GM08714 (cell line): Measurements from ENCODE around the gene ANKRD33B.

ENCODE experiments used
- H3K4me3 ChIP-seq: fragments of 200-500 bp; sonication (Bioruptor generic); 2 replicates; pipeline ENCODE4 v1.5.1; 2014; ENCODE audit warnings: mild to moderate bottlenecking, low read length, inconsistent platforms
- ZNF274 ChIP-seq: IDR thresholded peaks from 2 replicates; pipeline ENCODE4 v1.6.1; 2012; ENCODE audit warnings: mild to moderate bottlenecking, low read depth, low read length

Gene ANKRD33B

DNA sequence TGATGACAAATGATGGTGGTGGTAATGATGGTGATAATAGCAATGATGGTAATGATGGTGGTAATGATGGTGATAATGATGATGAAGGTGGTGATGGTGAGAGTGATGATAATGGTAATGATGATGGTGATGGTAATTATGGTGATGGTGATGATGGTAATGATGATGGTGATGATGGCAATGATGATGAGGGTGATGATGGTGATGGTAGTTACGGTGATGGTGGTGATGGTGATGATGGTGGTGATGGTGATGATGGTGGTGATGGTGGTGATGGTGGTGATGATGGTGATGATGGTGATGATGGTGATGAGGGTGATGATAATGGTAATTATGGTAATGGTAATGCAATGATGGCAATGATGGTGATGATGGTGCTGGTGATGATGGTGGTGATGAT, 106.1 kb downstream of the ANKRD33B start:
- no peak for TF ChIP-seq ZNF274
- H3K4me3 ChIP-seq: no peak overlapping the region

DNA sequence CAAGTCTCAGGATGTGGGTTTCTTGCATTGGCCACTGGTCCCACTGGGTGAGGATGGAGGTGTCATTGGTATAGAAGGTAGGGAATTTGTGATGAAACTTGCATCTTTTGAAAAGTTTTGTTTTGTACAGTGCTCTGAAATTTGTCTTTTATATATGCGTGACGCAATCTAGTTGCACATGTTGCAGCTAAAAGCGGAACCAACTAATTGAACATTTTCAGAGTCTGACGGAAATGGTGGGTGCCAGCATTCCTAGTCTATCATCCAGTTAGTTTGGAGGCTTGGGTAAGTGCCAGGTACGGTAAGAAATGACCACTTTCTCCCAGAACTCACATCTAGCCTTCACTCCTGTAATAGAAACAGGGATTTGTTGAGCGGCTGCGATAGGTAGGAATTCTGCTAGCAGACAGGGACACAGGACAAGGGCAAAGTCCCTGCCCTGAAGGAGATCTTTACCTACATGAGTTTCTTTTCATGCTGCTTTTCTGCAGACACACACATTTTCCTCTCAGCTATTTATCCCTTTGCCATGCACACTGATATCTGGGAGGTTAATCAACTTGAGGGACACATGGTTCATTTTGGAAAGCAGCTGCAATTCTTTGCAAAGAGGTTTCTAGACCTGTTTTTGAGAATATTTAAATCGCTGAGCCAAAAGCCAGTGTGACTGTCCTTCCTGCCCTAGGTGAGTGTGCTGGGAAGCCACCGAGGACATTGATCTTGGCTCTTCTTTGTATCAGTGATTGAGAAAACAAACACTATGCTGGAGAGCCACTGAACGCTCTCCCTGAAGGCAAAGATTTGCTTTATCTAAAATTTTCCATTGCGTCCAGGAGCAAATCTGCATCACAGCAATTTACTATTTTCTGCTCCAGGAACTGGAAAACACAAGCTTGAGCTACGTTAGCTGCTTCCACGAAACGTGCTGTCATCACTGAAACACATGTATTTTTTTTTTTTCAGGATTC, 107.5 kb downstream of the ANKRD33B start:
- no peak for TF ChIP-seq ZNF274
- no peak overlapping the region for H3K4me3 ChIP-seq

DNA sequence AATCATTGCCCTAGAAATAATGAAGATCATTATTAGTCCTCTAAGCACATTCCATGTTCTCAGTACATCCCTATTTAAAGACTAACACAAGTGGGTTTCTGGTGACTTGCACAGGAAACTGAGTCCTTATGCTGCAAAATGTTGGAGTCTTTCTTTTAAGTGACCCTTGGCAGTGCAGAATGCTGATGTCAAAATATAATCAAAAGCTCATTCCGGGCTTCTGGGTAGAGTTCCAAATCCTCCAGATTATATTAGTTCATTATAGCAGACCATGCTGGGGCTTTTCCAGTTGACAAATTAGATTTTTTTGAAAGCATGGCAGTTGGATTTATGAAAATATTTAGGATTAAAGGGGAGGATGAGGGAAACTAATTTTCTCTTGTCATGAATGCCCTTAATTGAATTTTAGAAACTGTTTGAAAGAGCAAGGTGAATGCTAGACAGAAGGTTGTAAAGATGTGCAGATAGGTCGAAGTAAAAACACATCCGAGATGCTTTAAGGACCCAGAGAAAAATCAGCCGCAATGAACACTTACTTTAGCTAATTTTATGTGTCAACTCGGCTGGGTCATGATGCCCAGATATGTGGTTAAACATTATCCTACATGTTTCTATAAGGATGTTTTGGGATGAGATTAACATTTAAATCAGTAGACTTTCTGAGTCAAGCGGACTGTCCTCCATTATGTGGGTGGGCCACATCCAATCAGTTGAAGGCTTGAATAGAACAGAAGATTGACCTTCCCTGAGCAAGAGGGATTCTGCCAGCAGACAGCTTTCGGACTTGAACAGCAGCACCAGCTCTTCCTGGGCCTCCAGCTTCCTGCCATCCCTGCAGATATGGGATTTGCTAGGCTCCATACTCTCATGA, 108.5 kb downstream of the ANKRD33B start:
- no peak overlapping the region for H3K4me3 ChIP-seq
- no peak for TF ChIP-seq ZNF274

DNA sequence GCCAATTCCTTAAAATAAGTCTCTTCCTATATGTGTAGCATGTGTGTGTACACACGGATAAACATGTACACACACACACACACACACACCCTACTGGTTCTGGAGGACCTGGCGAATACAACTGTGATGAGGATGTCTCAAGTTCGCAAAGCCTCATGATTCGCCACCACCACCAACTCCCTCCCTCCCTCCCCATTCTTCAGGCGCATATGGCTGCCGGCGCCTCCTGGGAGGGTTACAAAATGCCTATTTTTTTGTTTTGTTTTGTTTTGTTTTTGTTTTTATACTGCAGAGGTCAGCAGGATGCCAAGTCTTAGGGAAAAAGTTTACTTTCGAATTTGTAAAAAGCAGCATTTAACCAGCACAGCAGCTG, 109.1 kb downstream of the ANKRD33B start:
- TF ChIP-seq ZNF274: no peak
- H3K4me3 ChIP-seq: no peak overlapping the region

DNA sequence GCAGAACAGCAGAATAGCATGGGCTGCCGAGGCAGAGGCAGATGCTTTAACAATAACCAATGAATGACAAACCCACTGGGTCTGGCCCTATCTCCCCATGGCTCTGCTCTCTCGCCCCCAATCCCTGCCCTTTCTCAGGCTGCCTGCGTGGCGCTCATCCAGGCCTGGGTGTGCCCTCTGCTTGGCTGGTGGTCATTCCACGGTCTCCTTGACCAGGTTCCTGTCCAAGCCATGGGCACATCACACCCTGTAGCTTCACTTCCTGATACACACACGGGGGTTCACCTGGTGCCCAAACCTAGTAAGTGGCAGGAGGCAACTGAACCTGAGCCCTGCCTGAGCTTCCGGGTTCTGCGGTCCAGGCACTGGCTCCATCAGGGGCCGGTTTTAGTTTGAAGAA, 109.5 kb downstream of the ANKRD33B start:
- no peak overlapping the region for H3K4me3 ChIP-seq
- no peak for TF ChIP-seq ZNF274

DNA sequence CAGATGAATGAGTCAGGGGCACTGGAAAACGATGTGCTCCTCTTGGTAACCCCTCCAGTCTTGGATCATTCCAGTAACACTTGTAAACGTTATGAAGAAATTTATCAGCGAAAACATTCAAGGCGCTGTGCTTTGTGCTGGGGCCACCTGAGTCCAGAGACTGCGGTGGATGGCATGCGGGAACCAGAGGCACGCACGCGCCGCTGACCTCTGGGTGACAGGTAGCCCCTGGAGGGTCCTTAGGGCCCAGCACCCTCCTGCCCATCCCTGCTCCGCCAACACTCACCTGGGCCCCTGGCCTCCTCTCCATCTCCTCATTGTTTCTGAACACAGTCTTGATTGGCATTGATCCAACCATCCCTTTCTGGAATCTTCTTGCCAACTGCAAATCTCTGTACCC, 110.2 kb downstream of the ANKRD33B start:
- no peak for TF ChIP-seq ZNF274
- no peak overlapping the region for H3K4me3 ChIP-seq

DNA sequence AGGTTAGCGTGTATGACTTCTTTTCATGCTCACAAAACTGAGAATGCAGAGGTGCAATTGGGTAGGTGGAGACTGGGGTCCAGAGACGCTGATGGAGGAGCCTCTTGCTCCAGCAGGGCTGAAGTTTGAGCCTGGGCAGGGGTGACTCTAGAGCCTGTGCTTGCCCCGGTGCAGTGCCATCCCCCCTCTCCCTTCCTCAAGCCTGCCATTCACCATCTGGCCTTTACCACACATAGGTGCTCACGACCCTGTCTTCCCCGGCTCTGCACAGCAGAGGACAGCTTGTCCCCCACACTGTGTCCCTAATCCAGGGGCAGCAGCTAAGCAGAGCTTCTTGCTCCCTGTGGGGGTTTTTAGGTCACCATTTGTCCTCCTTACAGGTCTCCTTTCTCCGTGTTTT, 110.7 kb downstream of the ANKRD33B start:
- no peak overlapping the region for H3K4me3 ChIP-seq
- TF ChIP-seq ZNF274: no peak

DNA sequence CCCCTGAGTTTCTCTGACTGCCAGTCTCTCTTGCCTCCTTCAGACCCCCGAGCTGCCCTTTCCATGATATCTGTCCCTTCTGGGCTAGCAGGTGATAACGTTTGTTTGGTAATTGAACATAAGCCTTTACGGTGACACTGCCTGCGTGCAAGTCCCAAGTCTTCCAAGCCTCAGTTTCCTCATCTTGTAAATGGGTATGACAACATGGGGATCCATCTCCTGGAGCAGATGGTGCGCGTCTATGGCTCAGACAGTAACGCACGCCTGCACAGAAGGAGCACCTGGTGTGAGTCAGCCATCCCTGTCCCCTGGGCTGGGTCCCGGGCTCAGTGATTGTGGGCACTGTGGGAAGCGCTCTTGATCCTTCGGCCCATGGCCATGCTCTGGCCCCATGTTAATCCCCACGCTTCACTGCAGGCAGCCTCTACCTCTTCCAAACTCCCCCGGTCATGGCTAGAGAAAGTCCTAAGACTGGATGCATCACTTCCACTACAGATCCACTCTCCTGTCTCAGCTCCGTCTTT, 111.4 kb downstream of the ANKRD33B start:
- no peak overlapping the region for H3K4me3 ChIP-seq
- TF ChIP-seq ZNF274: no peak

DNA sequence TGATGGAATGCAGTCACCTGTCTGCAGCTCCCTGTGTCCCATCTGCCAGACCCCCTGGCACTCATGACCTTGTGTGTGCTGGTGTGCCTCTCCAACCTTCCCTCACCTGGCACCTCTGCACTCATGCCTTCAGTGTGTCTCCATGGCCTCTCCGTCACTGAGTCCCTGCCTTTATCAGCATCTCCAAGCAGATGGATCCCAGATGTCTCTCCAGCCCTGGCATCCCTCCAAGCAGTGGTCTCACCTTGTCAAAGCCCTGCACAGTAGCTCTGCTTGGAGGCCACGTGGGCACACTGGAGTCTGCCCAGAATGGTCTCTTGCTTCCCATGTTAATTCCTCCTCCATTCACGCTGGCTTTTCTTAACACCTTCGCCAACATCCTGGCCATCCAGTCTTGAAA, 112.4 kb downstream of the ANKRD33B start:
- TF ChIP-seq ZNF274: no peak
- no peak overlapping the region for H3K4me3 ChIP-seq

DNA sequence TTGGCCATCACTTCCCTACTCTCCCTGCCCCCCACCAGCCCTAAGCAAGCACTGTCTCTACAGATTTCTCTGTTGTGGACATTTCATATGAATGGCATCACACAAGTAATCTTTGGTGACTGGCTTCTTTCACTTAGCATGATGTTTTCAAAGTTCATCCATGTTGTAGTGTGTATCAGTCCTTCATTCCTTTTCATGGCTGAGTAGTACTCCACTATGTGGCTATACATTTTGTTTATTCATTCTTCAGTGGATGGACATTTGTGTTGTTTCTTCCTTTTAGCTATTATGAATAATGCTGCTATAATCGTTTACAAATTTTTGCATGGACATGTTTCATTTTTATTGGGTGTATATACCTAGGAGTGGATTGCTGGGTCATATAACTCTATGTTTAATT, 113.1 kb downstream of the ANKRD33B start:
- no peak overlapping the region for H3K4me3 ChIP-seq
- TF ChIP-seq ZNF274: no peak

DNA sequence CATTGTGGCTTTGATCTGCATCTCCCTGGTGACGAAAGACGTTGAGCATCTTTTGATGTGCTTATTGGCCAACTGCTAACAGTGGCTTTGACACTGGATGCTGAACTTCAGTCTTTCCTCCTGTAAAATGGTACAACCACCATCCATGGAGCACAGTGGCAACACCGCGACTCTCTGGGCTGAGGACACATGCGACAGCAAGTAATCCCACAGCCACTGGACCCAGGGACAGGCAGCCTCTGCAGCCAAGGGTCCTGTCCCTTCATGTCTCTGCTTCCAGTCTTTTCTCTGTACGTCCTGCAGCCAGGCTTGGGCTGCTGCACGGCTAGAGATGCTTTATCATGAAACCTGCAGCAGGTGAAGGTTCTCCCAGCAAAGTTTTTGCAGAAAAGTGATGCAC, 113.7 kb downstream of the ANKRD33B start:
- no peak overlapping the region for H3K4me3 ChIP-seq
- TF ChIP-seq ZNF274: no peak

DNA sequence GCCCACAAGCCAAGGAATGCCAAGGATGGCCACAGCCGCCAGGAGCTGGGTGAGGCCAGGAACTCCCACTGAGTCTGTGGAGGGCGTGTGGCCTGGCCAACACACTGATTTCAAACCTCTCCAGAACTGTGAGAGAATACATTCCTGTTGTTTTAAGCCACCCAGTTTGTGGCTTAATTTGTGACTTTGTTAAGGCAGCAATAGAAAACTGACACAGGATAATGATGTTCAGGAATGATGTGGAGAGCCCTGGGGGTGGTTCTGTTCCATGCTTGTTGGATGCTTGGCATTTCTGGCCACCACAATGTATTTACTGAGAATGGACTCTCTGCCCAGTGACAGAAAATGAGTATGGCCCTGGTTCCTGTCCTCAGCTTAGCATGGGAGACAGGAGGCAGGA, 114.4 kb downstream of the ANKRD33B start:
- H3K4me3 ChIP-seq: no peak overlapping the region
- TF ChIP-seq ZNF274: no peak

DNA sequence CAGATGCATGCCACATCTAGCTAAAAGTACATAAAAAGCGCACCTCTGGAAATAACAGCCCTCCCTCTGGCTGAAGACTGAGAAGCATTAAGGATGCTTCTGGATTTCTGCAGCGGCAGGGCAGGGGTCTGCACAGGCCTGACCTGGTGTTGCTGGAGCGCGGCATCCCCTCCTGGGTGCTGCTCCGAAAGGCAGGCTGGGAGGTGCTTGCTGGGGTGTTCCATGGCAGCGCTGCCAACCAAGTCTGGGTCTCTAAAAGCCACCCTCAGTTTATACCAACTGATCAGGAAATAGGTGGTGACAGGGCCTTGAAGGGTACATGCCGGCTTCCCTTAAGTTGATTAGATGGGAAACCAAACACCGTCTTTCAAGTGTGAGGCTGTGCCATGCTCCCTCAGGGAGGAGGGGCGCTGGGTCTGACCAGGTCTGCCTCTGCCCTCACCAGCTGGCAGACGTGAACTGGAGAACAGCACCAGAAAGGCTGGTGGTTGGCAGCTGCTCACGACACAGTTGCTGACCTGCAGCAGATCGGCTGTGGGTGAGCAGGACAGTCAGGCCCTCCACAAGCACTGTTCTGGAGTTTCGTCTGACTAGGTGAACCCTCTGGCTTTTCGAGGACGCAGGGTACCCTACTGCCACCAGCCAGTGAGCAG, 115.6 kb downstream of the ANKRD33B start:
- H3K4me3 ChIP-seq: no peak overlapping the region
- TF ChIP-seq ZNF274: no peak

DNA sequence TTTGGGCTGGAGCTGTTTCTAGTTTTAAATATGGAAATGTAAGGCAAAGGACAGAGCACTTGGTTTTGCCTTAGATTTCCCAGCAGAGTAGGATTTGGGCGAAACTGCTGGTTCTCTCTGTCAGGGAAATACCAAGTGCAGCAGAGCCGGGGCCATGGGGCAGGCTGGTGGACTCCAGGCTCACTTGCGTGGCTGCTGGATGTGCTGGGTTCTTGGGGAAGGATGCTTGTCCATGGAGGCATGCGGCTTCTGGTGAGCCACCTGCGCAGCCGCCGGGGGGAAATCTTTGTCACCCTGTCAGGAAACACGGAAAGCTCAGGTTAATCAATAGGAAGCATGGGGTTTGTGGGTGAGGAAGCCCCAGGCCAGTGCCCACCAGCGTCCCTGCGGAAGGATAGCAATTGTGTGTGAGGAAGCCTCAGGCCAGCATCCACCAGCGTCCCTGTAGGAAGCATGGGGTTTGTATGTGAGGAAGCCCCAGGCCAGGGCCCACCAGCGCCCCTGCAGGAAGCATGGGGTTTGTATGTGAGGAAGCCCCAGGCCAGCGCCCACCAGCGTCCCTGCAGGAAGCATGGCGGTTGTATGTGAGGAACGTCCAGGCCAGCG, 117.1 kb downstream of the ANKRD33B start:
- TF ChIP-seq ZNF274: no peak
- H3K4me3 ChIP-seq: no peak overlapping the region
